Upper lobe of left lung (tissue), 4 donors: ENCODE measurements around the gene NUP214.

Experiments used
- EP300 ChIP-seq, 4 donors: sonication (generic); formaldehyde crosslinking; IDR thresholded peaks; one replicate each; pipeline ENCODE4 v1.5.1; 2017; ENCODE audit warnings: antibody characterized with exemption in 4 of 4, control low read depth in 2 of 4
- POLR2A ChIP-seq, 4 donors: fragments of 450-650 bp; IDR thresholded peaks; one replicate each; pipeline ENCODE4 v1.5.1; 2016 to 2017; ENCODE audit warnings: antibody characterized with exemption in 4 of 4, mild to moderate bottlenecking in 2 of 4
- POLR2AphosphoS5 ChIP-seq, 2 donors: sonication (generic); formaldehyde crosslinking; IDR thresholded peaks; one replicate each; pipeline ENCODE4 v1.5.1; 2017; ENCODE audit warnings: antibody characterized with exemption in 2 of 2
- TF ChIP-seq, protein P1 (sequence below), 6 experiments: fragments of 450-650 bp in 4 of 6; fragments of 200-600 bp in 2 of 6; sonication (generic) in 2 of 6; IDR thresholded peaks; one replicate each; pipeline ENCODE4 v1.5.1; 2016 to 2019; ENCODE audit warnings: antibody characterized with exemption in 6 of 6

DNA sequence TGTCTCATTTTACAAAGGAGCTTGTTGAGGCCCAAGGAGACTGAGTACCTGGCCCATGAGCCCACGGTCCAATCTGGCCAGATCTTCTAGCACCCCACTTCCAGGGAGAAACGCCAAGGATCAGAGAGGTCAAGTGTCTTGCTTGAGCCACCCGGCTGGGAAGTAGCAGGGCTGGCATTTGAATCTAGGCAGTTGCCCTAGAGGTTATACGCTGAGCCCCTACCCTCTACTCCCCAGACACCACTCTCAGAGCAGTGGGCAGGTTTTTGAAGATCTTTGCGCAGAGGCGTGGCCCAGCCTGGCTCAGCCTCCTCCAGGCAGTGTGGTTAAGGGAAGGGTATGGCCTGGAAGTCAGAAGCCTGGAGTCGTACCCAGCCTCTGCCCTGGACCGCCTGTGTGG lies 5.8 kb upstream of the NUP214 start:
- no peak for TF ChIP-seq POLR2AphosphoS5 (IDR thresholded peaks at IDR 0.05)
- TF ChIP-seq, protein P1, sequence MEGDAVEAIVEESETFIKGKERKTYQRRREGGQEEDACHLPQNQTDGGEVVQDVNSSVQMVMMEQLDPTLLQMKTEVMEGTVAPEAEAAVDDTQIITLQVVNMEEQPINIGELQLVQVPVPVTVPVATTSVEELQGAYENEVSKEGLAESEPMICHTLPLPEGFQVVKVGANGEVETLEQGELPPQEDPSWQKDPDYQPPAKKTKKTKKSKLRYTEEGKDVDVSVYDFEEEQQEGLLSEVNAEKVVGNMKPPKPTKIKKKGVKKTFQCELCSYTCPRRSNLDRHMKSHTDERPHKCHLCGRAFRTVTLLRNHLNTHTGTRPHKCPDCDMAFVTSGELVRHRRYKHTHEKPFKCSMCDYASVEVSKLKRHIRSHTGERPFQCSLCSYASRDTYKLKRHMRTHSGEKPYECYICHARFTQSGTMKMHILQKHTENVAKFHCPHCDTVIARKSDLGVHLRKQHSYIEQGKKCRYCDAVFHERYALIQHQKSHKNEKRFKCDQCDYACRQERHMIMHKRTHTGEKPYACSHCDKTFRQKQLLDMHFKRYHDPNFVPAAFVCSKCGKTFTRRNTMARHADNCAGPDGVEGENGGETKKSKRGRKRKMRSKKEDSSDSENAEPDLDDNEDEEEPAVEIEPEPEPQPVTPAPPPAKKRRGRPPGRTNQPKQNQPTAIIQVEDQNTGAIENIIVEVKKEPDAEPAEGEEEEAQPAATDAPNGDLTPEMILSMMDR (IDR thresholded peaks at IDR 0.05) = no peak
- TF ChIP-seq POLR2A (IDR thresholded peaks at IDR 0.05) = no peak
- no peak for TF ChIP-seq EP300 (IDR thresholded peaks at IDR 0.05)
